ENCODE measurements around the gene SPATA9. TPM values are rescaled to one million over a fixed set of nuclear protein-coding genes. Genes with fewer than 3 reads are reported as not detected.
A peak's percentile ranks its signal among the peaks of the same experiment; 100 is the strongest.

The SPATA9 gene
- polyA plus RNA-seq, 1 of the 3 experiments (the other 2 are of a cell fraction), result 0.07 TPM

DNA sequence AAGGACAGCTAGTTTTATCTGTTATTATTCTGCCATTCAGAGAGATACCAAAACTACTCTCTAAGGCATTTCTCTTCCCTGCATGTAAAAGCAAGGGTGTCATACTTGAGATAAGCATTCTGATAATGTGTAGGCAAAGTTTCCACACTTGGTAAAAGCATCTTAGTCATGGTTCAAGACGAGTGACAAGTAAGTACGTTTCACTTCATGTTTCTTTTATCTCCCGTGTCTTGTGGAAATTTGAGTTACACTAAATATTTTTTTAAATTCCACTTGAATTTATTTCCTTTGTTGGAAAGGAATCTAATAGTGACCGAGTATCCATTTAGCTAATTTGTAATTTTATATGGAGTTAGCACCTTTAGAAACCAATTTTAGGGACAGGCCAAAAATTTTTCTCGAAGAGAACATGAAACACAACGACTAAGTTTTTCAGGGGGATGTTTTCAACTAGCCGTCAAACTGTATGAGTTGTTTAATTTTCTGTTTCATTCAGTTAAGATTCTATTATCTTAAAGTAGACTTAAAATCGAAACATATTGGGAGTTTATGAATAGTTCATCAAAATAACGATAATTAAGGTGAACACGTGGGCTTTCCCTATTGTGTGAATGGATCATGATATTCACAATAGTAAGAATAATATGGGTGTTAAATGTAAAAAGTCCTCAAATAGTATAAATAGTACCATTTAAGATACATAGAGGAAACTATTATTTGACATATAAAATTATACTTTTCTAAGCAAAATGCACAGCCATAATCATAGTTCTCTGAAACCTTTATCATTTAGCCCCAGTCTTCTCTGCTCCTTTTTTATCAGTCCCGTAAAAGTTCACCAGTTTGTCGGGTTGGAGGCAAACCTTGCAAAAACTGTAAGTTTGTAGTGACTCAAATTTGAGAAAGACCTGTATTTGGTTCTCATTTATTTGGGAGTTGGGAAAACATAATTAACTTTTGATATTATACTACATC lies 34.6 kb downstream of the SPATA9 start:
- TF ChIP-seq, protein P1, sequence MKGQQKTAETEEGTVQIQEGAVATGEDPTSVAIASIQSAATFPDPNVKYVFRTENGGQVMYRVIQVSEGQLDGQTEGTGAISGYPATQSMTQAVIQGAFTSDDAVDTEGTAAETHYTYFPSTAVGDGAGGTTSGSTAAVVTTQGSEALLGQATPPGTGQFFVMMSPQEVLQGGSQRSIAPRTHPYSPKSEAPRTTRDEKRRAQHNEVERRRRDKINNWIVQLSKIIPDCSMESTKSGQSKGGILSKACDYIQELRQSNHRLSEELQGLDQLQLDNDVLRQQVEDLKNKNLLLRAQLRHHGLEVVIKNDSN (IDR thresholded peaks at IDR 0.05; ENCODE audit: borderline replicate concordance, low read depth), result no peak
- TF ChIP-seq EP300 (IDR thresholded peaks at IDR 0.05; ENCODE audit: borderline replicate concordance in 1 of 2, low read depth in 1 of 2, low read length in 1 of 2) (no peak), RAD21 (IDR thresholded peaks at IDR 0.05; ENCODE audit: low read length) (no peak), FOXM1 (IDR thresholded peaks at IDR 0.05; ENCODE audit: low read depth) (no peak), MEF2A (IDR thresholded peaks at IDR 0.05; ENCODE audit: borderline replicate concordance, low read depth) (no peak), TAF1 (IDR thresholded peaks at IDR 0.05; ENCODE audit: borderline replicate concordance, low read depth, low read length) (no peak), NFIC (IDR thresholded peaks at IDR 0.05; ENCODE audit: borderline replicate concordance) (no peak), SIN3A (IDR thresholded peaks at IDR 0.05; ENCODE audit: borderline replicate concordance, low read depth, low read length) (no peak), RXRA (IDR thresholded peaks at IDR 0.05; ENCODE audit: borderline replicate concordance, low read depth) (no peak)
- TF ChIP-seq, protein P2, sequence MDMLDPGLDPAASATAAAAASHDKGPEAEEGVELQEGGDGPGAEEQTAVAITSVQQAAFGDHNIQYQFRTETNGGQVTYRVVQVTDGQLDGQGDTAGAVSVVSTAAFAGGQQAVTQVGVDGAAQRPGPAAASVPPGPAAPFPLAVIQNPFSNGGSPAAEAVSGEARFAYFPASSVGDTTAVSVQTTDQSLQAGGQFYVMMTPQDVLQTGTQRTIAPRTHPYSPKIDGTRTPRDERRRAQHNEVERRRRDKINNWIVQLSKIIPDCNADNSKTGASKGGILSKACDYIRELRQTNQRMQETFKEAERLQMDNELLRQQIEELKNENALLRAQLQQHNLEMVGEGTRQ (IDR thresholded peaks at IDR 0.05; ENCODE audit: borderline replicate concordance, low read depth, low read length), result no peak
- TF ChIP-seq, protein P3, sequence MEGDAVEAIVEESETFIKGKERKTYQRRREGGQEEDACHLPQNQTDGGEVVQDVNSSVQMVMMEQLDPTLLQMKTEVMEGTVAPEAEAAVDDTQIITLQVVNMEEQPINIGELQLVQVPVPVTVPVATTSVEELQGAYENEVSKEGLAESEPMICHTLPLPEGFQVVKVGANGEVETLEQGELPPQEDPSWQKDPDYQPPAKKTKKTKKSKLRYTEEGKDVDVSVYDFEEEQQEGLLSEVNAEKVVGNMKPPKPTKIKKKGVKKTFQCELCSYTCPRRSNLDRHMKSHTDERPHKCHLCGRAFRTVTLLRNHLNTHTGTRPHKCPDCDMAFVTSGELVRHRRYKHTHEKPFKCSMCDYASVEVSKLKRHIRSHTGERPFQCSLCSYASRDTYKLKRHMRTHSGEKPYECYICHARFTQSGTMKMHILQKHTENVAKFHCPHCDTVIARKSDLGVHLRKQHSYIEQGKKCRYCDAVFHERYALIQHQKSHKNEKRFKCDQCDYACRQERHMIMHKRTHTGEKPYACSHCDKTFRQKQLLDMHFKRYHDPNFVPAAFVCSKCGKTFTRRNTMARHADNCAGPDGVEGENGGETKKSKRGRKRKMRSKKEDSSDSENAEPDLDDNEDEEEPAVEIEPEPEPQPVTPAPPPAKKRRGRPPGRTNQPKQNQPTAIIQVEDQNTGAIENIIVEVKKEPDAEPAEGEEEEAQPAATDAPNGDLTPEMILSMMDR (IDR thresholded peaks at IDR 0.05), result no peak
- TF ChIP-seq, protein P4, sequence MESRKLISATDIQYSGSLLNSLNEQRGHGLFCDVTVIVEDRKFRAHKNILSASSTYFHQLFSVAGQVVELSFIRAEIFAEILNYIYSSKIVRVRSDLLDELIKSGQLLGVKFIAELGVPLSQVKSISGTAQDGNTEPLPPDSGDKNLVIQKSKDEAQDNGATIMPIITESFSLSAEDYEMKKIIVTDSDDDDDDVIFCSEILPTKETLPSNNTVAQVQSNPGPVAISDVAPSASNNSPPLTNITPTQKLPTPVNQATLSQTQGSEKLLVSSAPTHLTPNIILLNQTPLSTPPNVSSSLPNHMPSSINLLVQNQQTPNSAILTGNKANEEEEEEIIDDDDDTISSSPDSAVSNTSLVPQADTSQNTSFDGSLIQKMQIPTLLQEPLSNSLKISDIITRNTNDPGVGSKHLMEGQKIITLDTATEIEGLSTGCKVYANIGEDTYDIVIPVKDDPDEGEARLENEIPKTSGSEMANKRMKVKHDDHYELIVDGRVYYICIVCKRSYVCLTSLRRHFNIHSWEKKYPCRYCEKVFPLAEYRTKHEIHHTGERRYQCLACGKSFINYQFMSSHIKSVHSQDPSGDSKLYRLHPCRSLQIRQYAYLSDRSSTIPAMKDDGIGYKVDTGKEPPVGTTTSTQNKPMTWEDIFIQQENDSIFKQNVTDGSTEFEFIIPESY (IDR thresholded peaks at IDR 0.05; ENCODE audit: borderline replicate concordance, low read depth), result no peak
- TF ChIP-seq, protein P5, sequence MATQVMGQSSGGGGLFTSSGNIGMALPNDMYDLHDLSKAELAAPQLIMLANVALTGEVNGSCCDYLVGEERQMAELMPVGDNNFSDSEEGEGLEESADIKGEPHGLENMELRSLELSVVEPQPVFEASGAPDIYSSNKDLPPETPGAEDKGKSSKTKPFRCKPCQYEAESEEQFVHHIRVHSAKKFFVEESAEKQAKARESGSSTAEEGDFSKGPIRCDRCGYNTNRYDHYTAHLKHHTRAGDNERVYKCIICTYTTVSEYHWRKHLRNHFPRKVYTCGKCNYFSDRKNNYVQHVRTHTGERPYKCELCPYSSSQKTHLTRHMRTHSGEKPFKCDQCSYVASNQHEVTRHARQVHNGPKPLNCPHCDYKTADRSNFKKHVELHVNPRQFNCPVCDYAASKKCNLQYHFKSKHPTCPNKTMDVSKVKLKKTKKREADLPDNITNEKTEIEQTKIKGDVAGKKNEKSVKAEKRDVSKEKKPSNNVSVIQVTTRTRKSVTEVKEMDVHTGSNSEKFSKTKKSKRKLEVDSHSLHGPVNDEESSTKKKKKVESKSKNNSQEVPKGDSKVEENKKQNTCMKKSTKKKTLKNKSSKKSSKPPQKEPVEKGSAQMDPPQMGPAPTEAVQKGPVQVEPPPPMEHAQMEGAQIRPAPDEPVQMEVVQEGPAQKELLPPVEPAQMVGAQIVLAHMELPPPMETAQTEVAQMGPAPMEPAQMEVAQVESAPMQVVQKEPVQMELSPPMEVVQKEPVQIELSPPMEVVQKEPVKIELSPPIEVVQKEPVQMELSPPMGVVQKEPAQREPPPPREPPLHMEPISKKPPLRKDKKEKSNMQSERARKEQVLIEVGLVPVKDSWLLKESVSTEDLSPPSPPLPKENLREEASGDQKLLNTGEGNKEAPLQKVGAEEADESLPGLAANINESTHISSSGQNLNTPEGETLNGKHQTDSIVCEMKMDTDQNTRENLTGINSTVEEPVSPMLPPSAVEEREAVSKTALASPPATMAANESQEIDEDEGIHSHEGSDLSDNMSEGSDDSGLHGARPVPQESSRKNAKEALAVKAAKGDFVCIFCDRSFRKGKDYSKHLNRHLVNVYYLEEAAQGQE (IDR thresholded peaks at IDR 0.05; ENCODE audit: low read depth, low read length), result no peak
- Histone ChIP-seq H4K20me1 (ENCODE audit: insufficient read depth) (no peaks in the 10 kb centered on the region), H3K27ac (ENCODE audit: low read depth in 2 of 2, low read length in 1 of 2) (no peak overlapping the region; a peak in 1 of 4 replicates), H3K27me3 (ENCODE audit: insufficient read depth) (no peaks in the 10 kb centered on the region), H3K9me3 (no peaks in the 10 kb centered on the region), H3K36me3 (replicated peaks in 1 of 2; ENCODE audit: control insufficient read depth in 1 of 2, insufficient read depth in 2 of 2, low read length in 1 of 2) (no peaks in the 10 kb centered on the region), H3K9me2 (no peaks in the 10 kb centered on the region), H3F3A (replicated peaks; ENCODE audit: insufficient read depth) (peaks cover 13% of the 10 kb centered on the region), H3K4me2 (0 out of 2 replicates have a peak overlapping the region, but pooled peaks have one; percentile 86), H3K79me2 (ENCODE audit: insufficient read depth) (no peaks in the 10 kb centered on the region), H3K9ac (no peak overlapping the region), H3K4me3 (ENCODE audit: low read depth in 2 of 2, low read length in 1 of 2) (no peak overlapping the region), H3K4me1 (ENCODE audit: control insufficient read depth in 1 of 2, insufficient read depth in 2 of 2, low read depth in 1 of 2, low read length in 1 of 2) (peaks cover 0 to 6% of the 10 kb centered on the region in 2 experiments; a peak in 2 of 4 replicates), H2AFZ (ENCODE audit: low read depth) (no peak overlapping the region)
- ChIA-PET CTCF (interaction anchor here (1.8 to 9.5 kb wide), 5 partner anchors 16 to 688 kb away, joined by 4 to 139 read pairs (median 8); no protein-coding TSS in a partner anchor), POLR2A (interaction anchor here (1.7 to 1.8 kb wide), 2 partner anchors 22 to 83 kb away, joined by 4 to 25 read pairs; partner anchors contain the start of gene RHOBTB3)
- no peak for DNase-seq
- WGBS (ENCODE audit: low lambda C conversion rate), result 84% methylated on average over 12 of the region's 12 CpGs
